HEK293 (cell line): ENCODE data around the gene TOMM34.

Experiments
- CTCF ChIA-PET: fragments of 350-600 bp; formaldehyde crosslinking; extraction: SDS; loops from one replicate; lab custom pipeline; 2021; ENCODE audit warnings: antibody characterized with exemption; lab: Yijun Ruan, JAX
- POLR2A ChIA-PET: fragments of 300-600 bp; formaldehyde crosslinking; extraction: SDS; loops from one replicate; lab custom pipeline; 2020; ENCODE audit warnings: antibody characterized with exemption, inconsistent platforms; lab: Yijun Ruan, JAX
- H3K27ac ChIP-seq: fragments of 200-500 bp; sonication (Bioruptor generic); 2 replicates; pipeline ENCODE4 v1.5.1; 2014; ENCODE audit warnings: low read depth, low read length, control low read depth, inconsistent platforms; ENCODE audit errors: extremely low read depth
- H3K36me3 ChIP-seq, 2 experiments: fragments of 200-500 bp in 1 of 2; sonication (Bioruptor generic) in 1 of 2; 1 replicate in 1 of 2; 2 replicates in 1 of 2; pipeline ENCODE4 v1.5.1; 2014 to 2017; ENCODE audit warnings: inconsistent platforms in 2 of 2, low read length in 2 of 2; ENCODE audit not compliant: control insufficient read depth in 2 of 2, insufficient read depth in 1 of 2
- H3K4me1 ChIP-seq: fragments of 200-500 bp; sonication (Bioruptor generic); 2 replicates; pipeline ENCODE4 v1.5.1; 2014; ENCODE audit warnings: mild to moderate bottlenecking, low read length, inconsistent platforms; ENCODE audit not compliant: control insufficient read depth, insufficient read depth
- H3K4me3 ChIP-seq: 2 replicates; pipeline ENCODE4 v1.5.1; 2011; ENCODE audit warnings: low read depth, mild to moderate bottlenecking, control low read depth, low read length, moderate library complexity
- H3K9me3 ChIP-seq: fragments of 200-500 bp; sonication (Bioruptor generic); 2 replicates; pipeline ENCODE4 v1.5.1; 2014; ENCODE audit warnings: low read depth, low read length, inconsistent platforms; ENCODE audit not compliant: control insufficient read depth, insufficient read depth
- EGR2 ChIP-seq: fragments of 450-650 bp; formaldehyde crosslinking; IDR thresholded peaks from 2 replicates; pipeline ENCODE4 v1.5.1; 2016; ENCODE audit warnings: low read depth, missing biosample characterization, missing genetic modification characterization
- GLI2 ChIP-seq: fragments of 450-650 bp; formaldehyde crosslinking; IDR thresholded peaks from 2 replicates; pipeline ENCODE4; 2017; ENCODE audit warnings: missing biosample characterization, missing genetic modification characterization, low read depth, borderline replicate concordance
- HOXC10 ChIP-seq: sonication (generic); formaldehyde crosslinking; IDR thresholded peaks from 2 replicates; pipeline ENCODE4 v1.8.1; 2023; ENCODE audit warnings: mild to moderate bottlenecking, missing genetic modification reagents
- KLF17 ChIP-seq: fragments of 450-650 bp; formaldehyde crosslinking; IDR thresholded peaks from 2 replicates; pipeline ENCODE4 v1.5.1; 2016; ENCODE audit warnings: missing biosample characterization, missing genetic modification characterization
- KLF8 ChIP-seq: fragments of 450-650 bp; formaldehyde crosslinking; IDR thresholded peaks from 2 replicates; pipeline ENCODE4 v1.5.1; 2016; ENCODE audit warnings: missing biosample characterization, missing genetic modification characterization
- PRDM1 ChIP-seq: fragments of 450-650 bp; formaldehyde crosslinking; IDR thresholded peaks from 2 replicates; pipeline ENCODE4; 2016; ENCODE audit warnings: missing biosample characterization, missing genetic modification characterization
- SCRT1 ChIP-seq: fragments of 450-650 bp; formaldehyde crosslinking; IDR thresholded peaks from 2 replicates; pipeline ENCODE4 v1.5.1; 2016; ENCODE audit warnings: missing biosample characterization, missing genetic modification characterization, borderline replicate concordance
- SCRT2 ChIP-seq: fragments of 450-650 bp; formaldehyde crosslinking; IDR thresholded peaks from 2 replicates; pipeline ENCODE4 v1.5.1; 2016; ENCODE audit warnings: missing biosample characterization, missing genetic modification characterization
- ZBTB11 ChIP-seq: fragments of 450-650 bp; formaldehyde crosslinking; conservative IDR thresholded peaks from 2 replicates; pipeline ENCODE4 v1.5.1; 2016; ENCODE audit warnings: low read depth, missing biosample characterization, missing genetic modification characterization
- ZBTB8A ChIP-seq: fragments of 450-650 bp; formaldehyde crosslinking; IDR thresholded peaks from 2 replicates; pipeline ENCODE4 v1.5.1; 2016; ENCODE audit warnings: missing biosample characterization, missing genetic modification characterization
- ZFHX2 ChIP-seq: fragments of 450-650 bp; formaldehyde crosslinking; conservative IDR thresholded peaks from 2 replicates; pipeline ENCODE4 v1.5.1; 2016; ENCODE audit warnings: missing biosample characterization, missing genetic modification characterization
- ZNF114 ChIP-seq: fragments of 450-650 bp; formaldehyde crosslinking; IDR thresholded peaks from 2 replicates; pipeline ENCODE4 v1.5.0; 2017; ENCODE audit warnings: missing biosample characterization, missing genetic modification characterization
- ZNF132 ChIP-seq: fragments of 450-650 bp; formaldehyde crosslinking; IDR thresholded peaks from 2 replicates; pipeline ENCODE4 v1.5.1; 2017; ENCODE audit warnings: missing biosample characterization, missing genetic modification characterization, borderline replicate concordance
- ZNF140 ChIP-seq: fragments of 450-650 bp; formaldehyde crosslinking; IDR thresholded peaks from 2 replicates; pipeline ENCODE4 v1.5.1; 2016; ENCODE audit warnings: missing biosample characterization, missing genetic modification characterization
- ZNF2 ChIP-seq: fragments of 450-650 bp; formaldehyde crosslinking; IDR thresholded peaks from 2 replicates; pipeline ENCODE4 v1.5.1; 2016; ENCODE audit warnings: missing biosample characterization, missing genetic modification characterization
- ZNF302 ChIP-seq: fragments of 450-650 bp; formaldehyde crosslinking; IDR thresholded peaks from 2 replicates; pipeline ENCODE4 v1.5.1; 2016; ENCODE audit warnings: missing biosample characterization, missing genetic modification characterization, low read depth
- ZNF354C ChIP-seq: fragments of 450-650 bp; formaldehyde crosslinking; IDR thresholded peaks from 2 replicates; pipeline ENCODE4 v1.5.1; 2016; ENCODE audit warnings: missing biosample characterization, missing genetic modification characterization, low read depth, borderline replicate concordance
- ZNF391 ChIP-seq: fragments of 450-650 bp; formaldehyde crosslinking; IDR thresholded peaks from 2 replicates; pipeline ENCODE4 v1.5.1; 2016; ENCODE audit warnings: low read depth, missing biosample characterization, missing genetic modification characterization, borderline replicate concordance
- ZNF416 ChIP-seq: fragments of 450-650 bp; formaldehyde crosslinking; IDR thresholded peaks from 2 replicates; pipeline ENCODE4 v1.5.1; 2016; ENCODE audit warnings: missing biosample characterization, missing genetic modification characterization
- ZNF518A ChIP-seq: fragments of 450-650 bp; formaldehyde crosslinking; conservative IDR thresholded peaks from 2 replicates; pipeline ENCODE4 v1.5.1; 2016; ENCODE audit warnings: low read depth, missing biosample characterization, missing genetic modification characterization
- ZNF629 ChIP-seq: fragments of 450-650 bp; formaldehyde crosslinking; IDR thresholded peaks from 2 replicates; pipeline ENCODE4 v1.5.1; 2017; ENCODE audit warnings: missing biosample characterization, missing genetic modification characterization
- ZNF658 ChIP-seq: fragments of 450-650 bp; formaldehyde crosslinking; IDR thresholded peaks from 2 replicates; pipeline ENCODE4; 2016; ENCODE audit warnings: missing biosample characterization, missing genetic modification characterization
- ZNF704 ChIP-seq: fragments of 450-650 bp; formaldehyde crosslinking; IDR thresholded peaks from 2 replicates; pipeline ENCODE4 v1.5.1; 2016; ENCODE audit warnings: missing biosample characterization, missing genetic modification characterization
- ZNF791 ChIP-seq: fragments of 450-650 bp; formaldehyde crosslinking; IDR thresholded peaks from 2 replicates; pipeline ENCODE4 v1.5.1; 2016; ENCODE audit warnings: missing biosample characterization, missing genetic modification characterization
- ZSCAN4 ChIP-seq: fragments of 450-650 bp; formaldehyde crosslinking; IDR thresholded peaks from 2 replicates; pipeline ENCODE4 v1.5.1; 2017; ENCODE audit warnings: missing biosample characterization, missing genetic modification characterization

TOMM34 gene

GRCh38 chr20:44950368-44950767 is 9.8 kb downstream of the TOMM34 start:
- POLR2A ChIA-PET = interaction anchor here (1.7 kb wide), 1 partner anchor 10 kb away, joined by 14 read pairs; the partner anchor contains the start of gene TOMM34
- no peak for TF ChIP-seq ZNF302 (tag by site-specific recombination)
- TF ChIP-seq ZNF629 (tag by site-specific recombination) = no peak
- no peak for TF ChIP-seq ZNF114 (tag by site-specific recombination)
- no peak for TF ChIP-seq ZSCAN4
- TF ChIP-seq ZFHX2 (tag by site-specific recombination) = no peak
- TF ChIP-seq EGR2 (tag by site-specific recombination) = no peak
- TF ChIP-seq KLF8 (tag by site-specific recombination) = no peak
- TF ChIP-seq ZBTB11 = no peak
- TF ChIP-seq ZNF704 (tag by site-specific recombination) = no peak
- no peak for TF ChIP-seq ZNF2
- TF ChIP-seq ZNF416 (tag by site-specific recombination) = no peak
- no peak for TF ChIP-seq ZBTB8A (tag by site-specific recombination)
- no peak for TF ChIP-seq ZNF140 (tag by site-specific recombination)
- no peak for TF ChIP-seq HOXC10 (CRISPR knock-in tag)
- Histone ChIP-seq H3K27ac (no peak overlapping the region), H3K4me1 (no peaks in the 10 kb centered on the region), H3K9me3 (no peaks in the 10 kb centered on the region), H3K4me3 (no peak overlapping the region), H3K36me3 (peaks cover 29 to 100% of the 10 kb centered on the region in 2 experiments)
- CTCF ChIA-PET = no interaction called here

DNA sequence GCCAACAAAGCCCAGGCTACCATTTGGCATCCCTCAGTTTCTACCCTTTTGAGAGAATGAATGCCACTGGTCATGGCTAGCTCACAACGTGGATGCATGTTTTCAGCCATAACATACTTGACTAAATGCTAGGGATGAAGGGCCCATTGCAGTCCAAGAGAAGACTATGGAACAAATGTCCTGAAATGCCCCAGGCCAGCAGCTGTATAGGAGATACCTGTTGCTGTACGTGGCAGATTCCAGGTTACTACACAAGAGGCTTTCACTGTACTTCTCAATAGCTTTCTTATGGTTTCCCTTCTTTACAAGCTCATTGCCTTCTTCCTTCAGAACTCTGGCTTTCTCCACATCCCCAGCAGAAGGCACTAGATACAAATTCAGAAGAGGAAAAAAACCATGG is 11.7 kb downstream of the TOMM34 start:
- H3K4me1 ChIP-seq = no peaks in the 10 kb centered on the region
- ChIA-PET POLR2A (no interaction called here), CTCF (interaction anchor here (0.9 to 1.4 kb wide), 3 partner anchors 17 to 60 kb away, joined by 3 to 5 read pairs (median 3); partner anchors contain the start of gene STK4)
- no peaks in the 10 kb centered on the region for H3K9me3 ChIP-seq
- no peak overlapping the region for H3K27ac ChIP-seq
- peaks cover 32 to 100% of the 10 kb centered on the region in 2 experiments for H3K36me3 ChIP-seq
- H3K4me3 ChIP-seq = no peak overlapping the region
- TF ChIP-seq HOXC10 (CRISPR knock-in tag) (no peak), ZNF391 (tag by site-specific recombination) (no peak), ZNF354C (tag by site-specific recombination) (no peak), GLI2 (tag by site-specific recombination) (no peak), ZNF791 (no peak), ZNF629 (tag by site-specific recombination) (no peak), PRDM1 (tag by site-specific recombination) (0 out of 2 replicates have a peak, but pooled peaks have one; percentile 26), KLF17 (tag by site-specific recombination) (no peak), ZNF132 (tag by site-specific recombination) (no peak), SCRT2 (peak; percentile 83), ZNF658 (tag by site-specific recombination) (no peak), ZNF518A (tag by site-specific recombination) (no peak), SCRT1 (tag by site-specific recombination) (peak; percentile 60; the same call in 1 of the 2 replicates)
